ENCODE results near the gene LGR5. TPM values are rescaled to one million over a fixed set of nuclear protein-coding genes. Genes with fewer than 3 reads are reported as not detected.
"Not testable (repeated sequence)": the region's sequence is repeated elsewhere in the genome, so short reads cannot be mapped to it uniquely, and the experiment has no call there.

LGR5 gene
- total RNA-seq, 1 donor from 2014 or later = not detected

DNA sequence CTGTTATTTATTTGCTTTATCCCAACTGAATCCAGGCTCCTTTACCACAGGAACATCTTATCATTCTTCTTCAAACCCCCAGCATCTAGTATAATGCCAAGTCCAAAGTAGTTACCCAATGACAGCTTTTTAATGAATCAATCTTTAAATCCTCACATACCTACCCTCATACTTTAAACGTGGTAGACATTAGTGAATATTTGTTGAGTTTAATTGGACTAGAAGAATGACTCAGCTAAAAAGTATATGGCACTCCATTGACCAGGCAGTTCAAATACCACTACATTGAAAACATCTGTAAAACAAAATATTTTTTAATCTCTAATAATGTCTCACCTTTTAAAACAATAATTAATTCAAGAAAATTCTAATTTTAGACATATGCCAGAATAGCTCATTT is 125.9 kb downstream of the LGR5 start:
- no peak for DNase-seq (ENCODE audit: low read depth)
- H3K4me3 ChIP-seq (ENCODE audit: low read depth, low read length) = no peak overlapping the region
- TF ChIP-seq, protein P1, sequence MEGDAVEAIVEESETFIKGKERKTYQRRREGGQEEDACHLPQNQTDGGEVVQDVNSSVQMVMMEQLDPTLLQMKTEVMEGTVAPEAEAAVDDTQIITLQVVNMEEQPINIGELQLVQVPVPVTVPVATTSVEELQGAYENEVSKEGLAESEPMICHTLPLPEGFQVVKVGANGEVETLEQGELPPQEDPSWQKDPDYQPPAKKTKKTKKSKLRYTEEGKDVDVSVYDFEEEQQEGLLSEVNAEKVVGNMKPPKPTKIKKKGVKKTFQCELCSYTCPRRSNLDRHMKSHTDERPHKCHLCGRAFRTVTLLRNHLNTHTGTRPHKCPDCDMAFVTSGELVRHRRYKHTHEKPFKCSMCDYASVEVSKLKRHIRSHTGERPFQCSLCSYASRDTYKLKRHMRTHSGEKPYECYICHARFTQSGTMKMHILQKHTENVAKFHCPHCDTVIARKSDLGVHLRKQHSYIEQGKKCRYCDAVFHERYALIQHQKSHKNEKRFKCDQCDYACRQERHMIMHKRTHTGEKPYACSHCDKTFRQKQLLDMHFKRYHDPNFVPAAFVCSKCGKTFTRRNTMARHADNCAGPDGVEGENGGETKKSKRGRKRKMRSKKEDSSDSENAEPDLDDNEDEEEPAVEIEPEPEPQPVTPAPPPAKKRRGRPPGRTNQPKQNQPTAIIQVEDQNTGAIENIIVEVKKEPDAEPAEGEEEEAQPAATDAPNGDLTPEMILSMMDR (conservative IDR thresholded peaks at IDR 0.05; ENCODE audit: low read depth, low read length) = no peak

DNA sequence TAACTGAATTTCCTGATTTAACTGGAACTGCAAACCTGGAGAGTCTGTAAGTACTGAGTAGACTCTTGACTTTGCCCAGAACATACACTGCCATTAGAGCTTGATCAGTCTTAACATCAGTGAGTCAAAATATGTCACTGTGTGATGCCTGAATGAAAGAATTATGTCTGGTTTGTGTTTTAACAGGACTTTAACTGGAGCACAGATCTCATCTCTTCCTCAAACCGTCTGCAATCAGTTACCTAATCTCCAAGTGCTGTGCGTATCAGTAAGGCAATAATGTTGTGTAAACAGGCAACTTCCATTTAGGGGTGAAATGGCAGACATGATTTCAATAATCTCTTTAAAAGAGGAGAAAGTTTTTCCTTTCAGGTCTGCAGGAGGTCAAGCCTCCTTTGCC is 127.1 kb downstream of the LGR5 start:
- TF ChIP-seq, protein P1 (conservative IDR thresholded peaks at IDR 0.05; ENCODE audit: low read depth, low read length) = no peak
- no peak overlapping the region for H3K4me3 ChIP-seq (ENCODE audit: low read depth, low read length)
- no peak for DNase-seq (ENCODE audit: low read depth)

DNA sequence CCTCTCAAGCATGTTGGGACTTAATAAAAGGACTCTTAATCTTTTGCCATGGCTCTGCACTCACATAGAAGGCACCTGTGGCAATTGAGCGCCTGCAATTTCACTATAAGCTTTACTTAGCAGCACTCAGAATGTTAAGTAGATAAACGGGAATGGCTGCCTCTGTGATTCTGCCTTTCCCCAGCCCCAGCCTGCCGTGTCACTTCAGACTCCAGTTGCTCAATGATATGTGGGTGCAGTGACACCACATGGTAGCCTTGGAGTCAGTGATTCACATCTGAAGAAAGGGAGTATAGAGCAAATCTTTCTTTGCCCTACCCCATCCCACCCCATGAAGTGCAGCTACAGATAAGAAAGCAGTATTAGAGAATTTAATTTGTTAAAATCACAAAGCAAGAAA is 127.9 kb downstream of the LGR5 start:
- TF ChIP-seq, protein P1 (conservative IDR thresholded peaks at IDR 0.05; ENCODE audit: low read depth, low read length) = no peak
- DNase-seq (ENCODE audit: low read depth) = no peak
- H3K4me3 ChIP-seq (ENCODE audit: low read depth, low read length) = no peak overlapping the region

DNA sequence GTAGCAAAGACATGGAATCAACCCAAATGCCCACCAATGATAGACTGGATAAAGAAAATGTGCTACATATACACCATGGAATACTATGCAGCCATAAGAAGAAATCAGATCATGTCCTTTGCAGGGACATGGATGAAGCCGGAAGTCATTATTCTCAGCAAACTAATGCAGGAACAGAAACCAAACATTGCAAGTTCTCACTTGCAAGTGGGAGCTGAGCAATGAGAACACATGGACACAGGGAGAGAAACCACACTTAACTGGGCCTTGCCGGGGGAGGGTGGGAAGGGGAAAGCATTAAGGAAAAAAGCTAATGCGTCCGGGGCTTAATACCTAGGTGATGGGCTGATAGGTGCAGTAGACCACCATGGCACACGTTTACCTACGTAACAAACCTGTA is 130.3 kb downstream of the LGR5 start:
- DNase-seq (ENCODE audit: low read depth); H3K4me3 ChIP-seq (ENCODE audit: low read depth, low read length): not testable (repeated sequence)

DNA sequence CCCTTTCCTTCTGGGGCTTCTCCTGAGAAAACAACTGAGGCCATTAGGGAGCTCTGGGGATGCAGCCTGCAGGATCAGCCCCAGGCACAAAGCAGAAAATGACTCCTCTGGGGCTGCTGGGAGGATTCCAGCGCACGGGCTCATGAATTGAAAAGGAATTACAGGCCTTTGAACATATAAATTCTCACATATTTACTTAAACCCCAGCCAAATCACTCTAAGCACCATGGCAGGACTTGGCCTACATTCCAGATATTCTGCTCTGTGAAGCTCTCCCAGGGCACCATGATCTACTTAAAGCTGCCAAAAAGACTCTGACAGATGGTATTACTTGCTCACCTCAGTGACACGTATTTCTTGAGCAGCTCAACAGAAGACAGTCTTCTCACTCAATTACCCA is 136.9 kb downstream of the LGR5 start:
- no peak for DNase-seq (ENCODE audit: low read depth)
- no peak overlapping the region for H3K4me3 ChIP-seq (ENCODE audit: low read depth, low read length)
- TF ChIP-seq, protein P1 (conservative IDR thresholded peaks at IDR 0.05; ENCODE audit: low read depth, low read length) = no peak

DNA sequence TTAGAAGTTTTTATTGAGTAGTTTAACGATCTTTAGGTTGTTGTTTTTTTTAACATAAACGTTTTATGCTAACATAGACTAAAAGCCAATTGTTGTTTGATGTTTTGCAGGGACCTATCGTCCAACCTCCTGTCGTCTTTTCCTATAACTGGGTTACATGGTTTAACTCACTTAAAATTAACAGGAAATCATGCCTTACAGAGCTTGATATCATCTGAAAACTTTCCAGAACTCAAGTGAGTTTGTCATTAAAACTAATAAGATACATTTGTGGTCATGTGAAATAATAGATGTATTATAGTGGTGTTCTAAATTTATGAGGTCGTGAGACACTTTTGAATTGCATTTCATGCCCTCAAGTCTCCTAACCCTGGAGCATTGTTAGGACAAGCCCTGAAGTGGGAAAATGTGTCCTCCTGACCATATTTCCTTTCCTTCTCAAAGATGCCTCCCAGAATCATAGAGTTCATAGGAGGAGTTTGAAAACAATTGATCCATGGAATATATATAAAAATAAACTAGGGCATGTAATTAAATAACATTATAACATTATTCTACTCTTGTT is 139.2 kb downstream of the LGR5 start:
- DNase-seq (ENCODE audit: low read depth) = no peak
- no peak overlapping the region for H3K4me3 ChIP-seq (ENCODE audit: low read depth, low read length)

DNA sequence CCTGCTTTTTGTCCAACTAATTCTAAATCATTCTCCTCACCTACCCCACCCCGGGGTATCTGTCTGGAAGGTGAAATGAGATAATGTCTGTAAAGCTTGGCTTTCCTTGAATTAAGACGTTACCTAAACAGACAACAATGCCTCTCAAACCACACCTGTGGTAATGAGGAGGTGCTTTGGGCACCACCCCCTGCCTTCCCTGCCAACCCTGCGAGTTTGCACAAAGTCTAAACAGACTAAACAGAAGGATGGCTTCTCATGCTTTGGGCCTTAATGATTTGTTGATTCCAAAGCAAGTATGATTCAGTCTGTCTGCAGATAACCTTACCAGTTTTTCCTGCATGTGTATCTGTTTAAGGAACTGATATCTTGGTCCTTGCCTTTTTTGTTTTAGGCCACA is 141.6 kb downstream of the LGR5 start:
- DNase-seq (ENCODE audit: low read depth) = no peak
- TF ChIP-seq, protein P1 (conservative IDR thresholded peaks at IDR 0.05; ENCODE audit: low read depth, low read length) = no peak

More for the DNA sequence above, 139.2 kb downstream of the LGR5 start:
- TF ChIP-seq, protein P1 (conservative IDR thresholded peaks at IDR 0.05; ENCODE audit: low read depth, low read length) = no peak

More for the DNA sequence above, 141.6 kb downstream of the LGR5 start:
- no peak overlapping the region for H3K4me3 ChIP-seq (ENCODE audit: low read depth, low read length)
